Globus pallidus (tissue), 1 donor: Measurements from ENCODE around the gene TSPAN14.
"Not testable (repeated sequence)": the region's sequence is repeated elsewhere in the genome, so short reads cannot be mapped to it uniquely, and the experiment has no call there.

Experiments
- DNase-seq: peaks from one replicate; pipeline ENCODE4 v3.0.0-alpha.2; 2015; ENCODE audit warnings: low spot score

TSPAN14 gene

GRCh38 chr10:80468806-80469421 is 14.8 kb downstream of the TSPAN14 start:
- DNase-seq = no peak

- DNase-seq = no peak
Observed at GRCh38 chr10:80470266-80470665, 16.2 kb downstream of the TSPAN14 start.

- DNase-seq = no peak
Observed at GRCh38 chr10:80471001-80471400, 16.9 kb downstream of the TSPAN14 start.

- DNase-seq = no peak
Observed at GRCh38 chr10:80471715-80472233, 17.7 kb downstream of the TSPAN14 start.

- no peak for DNase-seq
Observed at GRCh38 chr10:80472234-80473095, 18.4 kb downstream of the TSPAN14 start.

- no peak for DNase-seq
Observed at GRCh38 chr10:80473096-80473657, 19.1 kb downstream of the TSPAN14 start.

GRCh38 chr10:80473692-80474596 is 19.8 kb downstream of the TSPAN14 start:
- DNase-seq = no peak

- DNase-seq = no peak
Observed at GRCh38 chr10:80474597-80474910, 20.4 kb downstream of the TSPAN14 start.

- DNase-seq = no peak
Observed at GRCh38 chr10:80474941-80475340, 20.8 kb downstream of the TSPAN14 start.

- not testable (repeated sequence) for DNase-seq
Observed at GRCh38 chr10:80475641-80476040, 21.5 kb downstream of the TSPAN14 start.

GRCh38 chr10:80476685-80477084 is 22.6 kb downstream of the TSPAN14 start:
- no peak for DNase-seq

GRCh38 chr10:80477813-80478212 is 23.7 kb downstream of the TSPAN14 start:
- DNase-seq = no peak

GRCh38 chr10:80480373-80480772 is 26.3 kb downstream of the TSPAN14 start:
- DNase-seq = not testable (repeated sequence)

- DNase-seq = no peak
Observed at GRCh38 chr10:80480852-80481251, 26.7 kb downstream of the TSPAN14 start.

- DNase-seq = no peak
Observed at GRCh38 chr10:80484243-80484642, 30.1 kb downstream of the TSPAN14 start.

GRCh38 chr10:80484676-80485075 is 30.6 kb downstream of the TSPAN14 start:
- DNase-seq = no peak

- no peak for DNase-seq
Observed at GRCh38 chr10:80485076-80485945, 31.2 kb downstream of the TSPAN14 start.

- DNase-seq = no peak
Observed at GRCh38 chr10:80485946-80486764, 32.0 kb downstream of the TSPAN14 start.

GRCh38 chr10:80486785-80487420 is 32.8 kb downstream of the TSPAN14 start:
- no peak for DNase-seq

GRCh38 chr10:80487421-80487785 is 33.3 kb downstream of the TSPAN14 start:
- no peak for DNase-seq
